DMS 273 treated with DMSO at 0.1 percent for 48 hours (cell line): Measurements from ENCODE around the gene SLC7A7.
A peak's percentile ranks its signal among the peaks of the same experiment; 100 is the strongest.
"Not testable (repeated sequence)": the region's sequence is repeated elsewhere in the genome, so short reads cannot be mapped to it uniquely, and the experiment has no call there.

Experiments used
- DNase-seq: peaks from one replicate; lab custom pipeline; 2025; lab: John Stamatoyannopoulos, UW

SLC7A7 gene

DNA sequence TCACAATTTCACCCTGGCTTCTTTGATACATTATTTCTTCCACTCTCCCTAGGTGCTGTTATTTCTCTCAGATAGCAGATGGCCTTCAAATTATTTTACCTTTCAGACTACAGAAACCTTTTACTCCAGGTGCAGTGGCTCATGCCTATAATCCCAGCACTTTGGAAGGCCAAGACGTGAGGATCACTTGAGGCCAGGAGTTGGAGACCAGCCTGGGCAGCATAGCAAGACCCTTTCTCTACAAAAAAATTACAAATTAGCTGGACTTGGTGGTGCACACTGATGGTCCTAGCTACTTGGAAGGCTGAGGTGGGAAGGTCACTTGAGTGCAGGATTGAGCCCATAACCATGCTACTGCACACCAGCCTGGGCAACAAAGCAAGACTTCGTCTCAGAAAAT, 23.1 kb downstream of the SLC7A7 start:
- no peak for DNase-seq

DNA sequence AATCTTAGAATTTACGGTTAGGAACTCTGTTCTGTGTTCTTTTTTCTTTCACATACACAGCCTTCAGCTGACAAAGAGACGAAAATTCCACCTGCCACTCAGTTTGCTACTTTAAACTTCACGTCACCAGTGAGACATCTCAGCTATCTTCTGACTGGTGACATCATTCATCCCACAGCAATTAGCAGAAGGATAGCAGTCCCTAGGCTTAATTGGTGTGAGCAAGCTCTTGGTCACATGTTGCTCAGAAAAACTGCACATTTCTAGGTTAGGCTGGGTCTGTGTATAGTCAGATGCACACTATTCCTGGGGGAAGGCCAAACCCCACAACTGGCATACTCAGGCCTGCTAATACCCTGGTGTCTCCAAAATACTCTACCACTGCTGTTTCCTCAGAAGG, 23.9 kb downstream of the SLC7A7 start:
- DNase-seq, result no peak

DNA sequence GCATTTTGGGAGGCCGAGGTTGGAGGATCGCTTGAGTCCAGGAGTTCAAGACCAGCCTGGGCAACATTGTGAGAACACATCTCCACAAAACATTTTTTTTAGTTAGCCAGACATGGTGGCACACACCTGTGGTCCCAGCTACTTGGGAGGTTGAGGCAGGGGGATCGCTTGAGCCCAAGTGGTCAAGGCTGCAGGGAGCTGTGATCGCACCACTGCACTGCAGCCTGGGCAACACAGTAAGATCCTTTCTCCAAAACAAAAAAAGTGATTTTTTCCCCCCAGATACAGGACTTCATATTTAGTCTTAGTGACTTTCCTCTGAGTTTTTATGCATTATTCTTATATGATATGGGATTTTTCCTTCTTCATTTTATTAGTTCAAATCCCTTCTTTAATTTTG, 28.6 kb downstream of the SLC7A7 start:
- no peak for DNase-seq

DNA sequence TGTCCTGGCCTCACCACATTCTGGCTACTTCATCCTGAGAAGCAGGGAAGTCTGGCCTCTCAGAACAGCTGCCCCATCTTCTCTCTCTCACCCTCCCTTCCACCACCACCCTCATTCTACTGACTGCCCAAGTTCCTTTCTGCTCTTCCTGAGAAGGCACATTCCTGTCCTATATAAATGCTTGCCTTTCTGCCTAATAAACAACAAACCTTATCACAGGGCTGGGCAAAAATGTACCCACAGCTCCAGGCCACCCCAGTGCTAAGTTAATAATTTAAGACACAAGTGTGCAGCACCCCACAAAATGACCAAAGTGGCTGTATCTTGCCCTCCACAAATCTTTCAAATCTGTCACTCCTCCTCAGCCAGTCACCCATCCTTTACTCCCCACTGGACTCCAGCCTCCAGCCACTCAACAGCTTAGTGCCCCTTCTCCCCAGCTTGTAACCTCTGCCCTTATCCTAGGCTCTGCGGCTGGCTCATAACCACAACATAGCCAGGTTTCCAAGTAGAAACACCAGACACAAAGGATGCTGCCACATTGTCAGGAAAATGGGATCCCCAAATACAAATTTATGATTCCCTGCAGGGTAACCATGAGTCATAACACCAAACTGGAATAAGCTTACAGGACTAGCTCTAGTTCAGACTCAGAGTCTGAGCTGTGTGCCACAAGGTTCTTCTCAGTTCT, 33.8 kb downstream of the SLC7A7 start:
- no peak for DNase-seq

DNA sequence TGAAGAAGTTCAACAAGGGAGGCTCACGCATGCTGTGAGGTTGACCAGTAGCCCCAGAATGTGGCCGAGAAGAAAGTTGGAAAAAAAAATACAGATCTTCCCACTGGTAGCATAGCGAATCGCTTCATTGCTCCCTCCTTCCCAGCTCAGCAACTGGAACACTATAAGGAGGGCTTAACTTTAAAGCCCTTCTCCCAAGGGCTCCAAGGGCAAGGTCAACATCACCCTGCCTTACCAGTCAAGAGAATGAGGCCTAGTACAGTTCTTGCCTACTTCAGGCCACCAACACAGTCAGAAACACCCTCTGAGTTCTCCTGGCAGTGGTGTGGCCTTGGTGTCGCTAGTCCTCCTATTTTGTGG, 34.3 kb downstream of the SLC7A7 start:
- DNase-seq, result no peak

DNA sequence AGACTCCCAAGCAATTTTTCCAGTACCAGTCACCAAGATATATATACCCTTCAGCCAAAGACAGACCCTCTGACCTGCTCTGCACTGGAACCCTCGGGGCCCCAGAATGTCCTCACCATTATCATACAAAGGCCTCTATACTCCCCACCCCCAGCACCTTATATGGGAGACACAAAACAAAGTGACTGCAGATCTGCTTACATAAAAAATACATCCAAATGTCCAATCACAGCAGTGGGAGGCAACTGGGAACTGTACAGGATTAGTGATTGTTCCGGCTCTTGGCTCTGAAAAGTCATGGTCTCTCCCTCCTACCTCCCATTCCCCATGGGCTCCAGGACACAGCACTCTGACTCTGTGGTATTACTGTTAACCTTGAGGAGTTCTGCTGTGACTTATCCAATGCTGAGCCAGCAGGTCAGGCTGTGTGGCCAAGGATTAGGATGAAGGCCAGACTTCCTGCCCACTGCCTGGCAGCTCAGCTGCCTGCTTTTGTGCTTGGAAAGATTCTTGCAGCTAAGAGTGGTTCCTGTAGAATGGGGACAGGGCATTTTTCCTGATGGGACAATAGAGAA, 35.0 kb downstream of the SLC7A7 start:
- DNase-seq, result no peak

DNA sequence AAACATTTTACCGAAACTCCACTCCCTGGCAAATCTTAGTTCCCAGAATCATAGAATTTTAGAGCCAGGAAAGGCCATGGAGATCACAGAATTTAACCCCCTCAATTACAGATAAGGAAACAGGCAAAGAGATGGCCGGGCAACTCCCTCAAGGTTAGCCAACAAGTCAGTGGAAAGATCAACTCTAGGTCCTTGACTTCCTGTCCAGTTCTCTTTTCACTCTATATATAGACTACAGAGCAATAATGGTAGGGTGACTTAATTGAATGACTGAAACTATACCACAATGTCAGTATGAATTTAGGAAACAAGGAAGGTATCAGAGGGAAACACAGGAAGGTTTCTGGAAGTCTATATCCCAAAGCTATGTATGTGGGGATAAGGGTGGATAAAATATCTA, 37.2 kb downstream of the SLC7A7 start:
- DNase-seq, result no peak

DNA sequence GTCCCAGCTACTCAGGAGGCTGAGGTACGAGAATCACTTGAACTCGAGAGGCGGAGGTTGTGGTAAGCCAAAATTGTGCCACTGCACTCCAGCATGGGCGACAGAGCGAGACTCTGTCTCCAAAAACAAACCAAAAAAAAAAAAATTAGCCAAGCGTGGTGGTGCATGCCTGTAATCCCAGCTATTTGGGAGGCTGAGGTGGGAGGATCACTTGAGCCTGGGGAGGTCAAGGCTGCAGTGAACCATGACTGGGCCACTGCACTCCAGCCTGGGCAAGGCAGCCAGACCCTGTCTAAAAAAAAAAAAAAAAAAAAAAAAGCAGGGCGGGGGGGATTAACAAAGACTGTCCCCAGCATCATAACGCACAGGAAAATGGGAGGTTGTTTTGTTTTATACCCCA, 38.4 kb downstream of the SLC7A7 start:
- not testable (repeated sequence) for DNase-seq

DNA sequence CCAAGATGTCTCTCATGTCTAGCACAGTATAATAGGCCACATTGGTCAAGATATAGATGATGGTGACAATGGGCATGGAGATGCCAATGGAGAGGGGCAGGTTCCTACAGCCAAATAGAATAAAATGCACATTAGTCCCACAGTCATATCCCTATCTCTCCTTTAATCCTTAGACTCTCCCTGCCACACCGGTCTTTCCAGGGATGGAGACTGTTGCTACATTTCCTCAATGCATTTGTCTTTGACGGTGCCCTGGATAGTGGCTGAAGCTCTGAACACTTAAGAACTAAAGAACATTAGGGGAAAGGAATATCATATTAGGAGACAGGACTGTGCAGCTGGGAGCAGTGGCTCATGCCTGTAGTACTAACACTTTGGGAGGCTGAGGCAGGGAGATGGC, 39.0 kb downstream of the SLC7A7 start:
- no peak for DNase-seq

DNA sequence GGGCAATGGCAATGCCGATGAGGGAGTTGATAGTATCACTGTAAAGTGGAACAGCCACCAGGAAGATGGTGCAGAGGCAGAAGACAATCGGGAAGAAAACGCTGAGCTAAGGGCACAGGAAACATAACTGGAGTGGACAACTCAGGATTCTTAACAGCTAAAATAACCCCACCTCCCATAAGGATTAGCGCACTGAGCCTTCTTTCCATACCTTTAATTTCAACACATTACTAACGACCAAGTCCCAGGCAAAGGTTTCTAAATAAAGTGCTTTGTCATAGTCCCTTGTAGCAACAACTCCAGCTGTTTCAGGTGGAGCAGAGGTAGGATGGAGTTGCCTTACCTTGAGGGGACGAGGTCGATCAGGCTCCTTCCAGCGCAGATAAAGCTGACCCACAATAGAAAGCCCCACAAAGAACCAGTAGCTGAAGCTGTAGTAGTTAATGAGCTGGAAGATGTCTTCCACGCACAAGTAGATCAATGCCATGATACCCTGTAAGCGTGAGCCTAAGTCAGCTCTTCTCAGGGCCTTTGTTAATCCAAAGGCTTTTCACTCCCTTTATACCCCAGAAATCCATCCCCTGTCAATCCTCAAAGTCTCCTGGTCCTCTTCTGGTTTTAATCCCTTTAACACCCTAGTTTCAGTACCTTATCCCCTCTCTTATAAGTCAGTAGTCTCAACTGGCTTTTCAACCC, 41.1 kb downstream of the SLC7A7 start:
- no peak for DNase-seq

DNA sequence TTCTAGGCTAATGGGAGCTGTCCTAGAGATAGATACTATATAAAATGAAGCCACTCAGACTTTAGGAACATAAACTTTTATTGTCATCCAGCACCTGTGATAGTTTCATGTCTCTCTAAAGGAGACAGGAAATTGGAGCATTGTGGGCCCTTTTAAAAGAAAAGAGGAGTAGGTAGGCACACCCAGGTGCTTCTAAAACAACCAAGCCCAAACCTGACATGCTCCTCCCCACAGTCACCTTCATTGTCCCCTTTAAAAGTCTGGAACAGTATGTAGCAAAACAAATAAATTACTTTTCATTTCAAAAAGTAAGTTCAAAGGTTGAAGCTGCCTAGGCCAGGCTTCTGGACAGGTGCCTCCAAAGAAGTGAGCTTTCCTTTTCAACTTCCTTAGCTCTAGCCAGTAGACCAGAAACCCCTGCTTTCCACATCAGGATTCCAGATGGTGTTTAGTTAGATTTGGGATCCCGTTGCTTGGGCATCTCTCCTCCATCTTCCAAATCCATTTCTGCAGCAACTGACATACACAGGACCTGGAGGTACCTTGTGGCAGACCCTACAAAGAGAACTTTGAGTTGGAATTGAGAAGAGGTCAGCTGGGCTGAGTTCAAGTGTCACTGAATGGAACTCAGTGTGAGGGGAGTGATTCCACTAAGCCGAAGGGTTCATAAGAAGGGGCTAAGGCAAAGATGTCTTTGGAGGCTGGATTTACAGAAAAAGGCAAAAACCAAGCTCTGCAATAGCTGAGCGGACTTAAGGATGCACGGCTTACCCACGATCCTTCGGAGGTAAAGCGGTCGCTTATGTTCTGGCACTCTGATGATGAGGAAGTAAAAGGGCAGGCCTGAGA, 41.8 kb downstream of the SLC7A7 start:
- no peak for DNase-seq

DNA sequence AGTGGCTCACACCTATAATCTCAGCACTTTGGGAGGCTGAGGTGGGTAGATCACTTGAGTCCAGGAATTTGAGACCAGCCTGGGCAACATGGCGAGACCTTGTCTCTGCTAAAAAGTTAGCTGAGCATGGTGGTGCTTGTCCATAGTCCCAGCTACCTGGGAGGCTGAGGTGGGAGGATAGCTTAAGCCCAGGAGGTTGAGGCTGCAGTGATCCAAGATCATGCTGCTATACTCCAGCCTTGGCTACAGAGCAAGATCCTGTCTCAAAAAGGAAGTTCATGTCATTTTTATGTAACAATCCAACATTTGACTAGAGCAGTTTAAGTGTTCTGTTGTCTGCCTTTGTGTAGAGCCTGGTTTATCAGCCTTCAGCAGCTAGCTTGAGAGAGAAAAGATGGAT, 42.5 kb downstream of the SLC7A7 start:
- DNase-seq, result no peak

DNA sequence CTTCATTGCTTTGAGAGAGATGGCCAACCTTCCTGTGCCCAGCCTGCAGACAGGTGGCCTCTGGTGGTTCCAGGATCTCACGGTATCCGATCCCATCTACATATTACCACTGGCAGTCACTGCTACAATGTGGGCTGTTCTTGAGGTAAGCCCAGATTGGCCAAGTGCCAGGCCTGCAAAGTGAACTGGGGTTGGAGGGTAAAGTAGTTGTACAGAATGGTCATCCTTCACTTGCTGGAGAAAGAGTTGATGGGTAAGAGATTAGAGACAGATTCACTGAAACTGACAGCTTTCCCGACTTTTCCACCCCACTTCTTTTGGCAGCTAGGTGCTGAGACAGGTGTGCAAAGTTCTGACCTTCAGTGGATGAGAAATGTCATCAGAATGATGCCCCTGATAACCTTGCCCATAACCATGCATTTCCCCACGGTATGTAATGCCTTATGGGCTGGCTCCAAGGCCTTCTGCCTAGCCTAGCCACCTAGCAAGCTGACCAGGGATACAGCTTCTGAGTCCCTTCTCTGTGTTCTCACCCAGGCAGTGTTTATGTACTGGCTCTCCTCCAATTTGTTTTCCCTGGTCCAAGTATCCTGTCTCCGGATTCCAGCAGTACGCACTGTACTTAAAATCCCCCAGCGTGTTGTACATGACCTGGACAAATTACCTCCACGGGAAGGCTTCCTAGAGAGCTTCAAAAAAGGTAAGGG, 44.6 kb downstream of the SLC7A7 start:
- DNase-seq, result no peak

DNA sequence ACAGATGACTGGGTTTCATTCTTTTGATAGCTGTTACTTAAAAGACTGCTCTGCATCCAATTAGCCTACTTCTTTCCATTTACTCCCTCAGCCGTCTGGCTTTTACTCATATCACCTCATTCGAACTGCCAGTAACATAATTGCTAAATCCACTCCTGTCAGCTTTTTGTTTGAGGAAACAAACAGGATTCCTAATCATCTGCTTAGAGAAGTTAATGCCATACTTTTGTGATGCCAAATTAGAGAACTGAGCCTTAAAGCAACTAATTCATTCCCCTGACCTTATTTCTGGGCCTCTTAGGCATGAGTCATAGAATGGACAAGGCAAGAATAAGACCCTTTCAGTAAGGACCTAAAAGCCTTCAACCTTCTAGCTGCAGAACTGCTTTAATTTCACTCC, 45.9 kb downstream of the SLC7A7 start:
- DNase-seq, result no peak

DNA sequence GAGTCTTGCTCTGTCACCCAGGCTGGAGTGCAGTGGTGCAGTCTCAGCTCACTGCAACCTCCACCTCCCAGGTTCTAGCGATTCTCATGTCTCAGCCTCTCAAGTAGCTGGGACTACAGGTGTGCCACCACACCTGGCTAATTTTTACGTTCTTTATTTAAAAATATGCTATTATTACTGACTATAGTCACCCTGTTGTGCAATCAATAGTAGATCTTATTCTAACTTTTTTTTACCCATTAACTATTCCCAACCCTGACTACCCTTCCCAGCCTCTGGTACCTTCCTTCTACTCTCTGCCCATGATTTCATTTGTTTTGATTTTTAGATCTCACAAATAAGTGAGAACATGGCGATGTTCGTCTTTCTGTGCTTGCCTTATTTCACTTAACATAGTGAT, 46.3 kb downstream of the SLC7A7 start:
- DNase-seq, result no peak

DNA sequence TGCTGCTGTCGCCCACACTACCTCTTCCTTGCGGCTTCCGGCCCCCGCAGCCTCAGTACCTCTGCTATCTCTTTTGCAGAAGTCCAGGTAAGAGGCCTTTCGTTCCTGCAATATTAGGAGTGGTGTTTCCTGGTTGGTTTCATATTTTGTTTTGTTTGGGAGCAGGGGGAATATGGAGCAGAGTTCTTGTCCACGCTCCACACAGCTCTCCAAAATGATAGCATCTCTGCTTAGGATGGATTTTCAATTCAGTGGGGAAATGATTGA, 48.0 kb downstream of the SLC7A7 start:
- DNase-seq, result no peak

DNA sequence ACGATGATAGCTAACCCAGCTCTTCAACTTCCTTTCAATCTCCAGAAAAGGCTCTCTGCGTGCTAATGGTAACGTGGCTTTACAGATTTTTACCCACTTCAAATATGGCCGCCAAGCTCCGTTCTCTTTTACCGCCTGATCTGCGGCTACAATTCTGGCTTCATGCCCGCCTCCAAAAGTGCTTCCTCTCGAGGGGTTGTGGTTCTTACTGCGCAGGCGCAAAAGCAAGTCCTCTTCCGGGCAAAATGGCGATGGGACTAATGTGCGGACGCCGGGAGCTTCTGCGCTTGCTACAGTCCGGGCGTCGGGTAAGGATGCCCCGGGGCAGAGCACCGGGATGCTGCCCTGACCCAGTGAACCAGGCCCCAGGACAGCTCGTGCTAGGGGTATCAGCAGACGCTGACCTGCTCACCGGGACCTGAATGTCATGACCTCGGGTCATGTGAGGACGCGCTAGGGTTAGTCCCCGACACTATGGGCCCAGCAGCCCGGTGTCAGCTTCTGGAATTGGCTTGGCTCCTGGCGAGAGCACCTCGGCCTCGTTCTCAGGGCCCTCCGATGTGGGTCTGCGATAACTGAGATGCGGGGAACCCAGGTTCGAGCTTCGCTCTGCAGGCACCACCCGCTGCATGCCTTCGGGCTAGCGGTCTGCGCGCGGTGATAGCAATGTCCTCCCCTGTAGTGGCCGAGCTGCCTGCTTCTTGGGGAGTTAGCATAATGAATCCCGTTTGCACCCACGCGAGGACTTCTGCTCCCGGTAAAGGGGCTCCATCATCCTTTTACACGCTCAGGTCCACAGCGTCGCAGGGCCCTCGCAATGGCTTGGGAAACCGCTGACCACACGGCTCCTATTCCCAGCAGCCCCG, 48.5 kb downstream of the SLC7A7 start, which contains the start of gene OXA1L:
OXA1L (plus strand) TSS at position 232 of the 866 bp plus-strand sequence; CDS start at position 246, 14 bp downstream.
- DNase-seq, result peak; percentile 93

DNA sequence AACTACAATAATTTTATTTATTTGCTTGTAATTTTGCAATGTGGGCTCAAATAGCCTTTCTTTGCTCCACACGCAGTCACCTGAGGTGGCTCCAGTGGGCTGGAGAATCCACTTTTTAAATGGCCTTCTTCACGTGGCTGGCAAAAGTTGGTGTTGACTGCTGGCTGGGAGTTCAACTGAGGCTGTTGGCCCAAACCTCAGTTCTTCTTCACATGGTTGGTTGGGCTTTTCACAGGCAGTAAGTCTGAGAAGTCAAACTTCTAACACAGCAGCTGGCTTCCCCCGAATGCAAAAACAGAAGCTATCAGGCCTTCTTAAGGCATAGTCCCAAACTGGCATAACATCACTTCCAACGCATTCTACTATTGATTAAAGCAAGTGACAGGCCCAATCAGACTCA, 50.9 kb downstream of the SLC7A7 start:
- DNase-seq, result no peak

DNA sequence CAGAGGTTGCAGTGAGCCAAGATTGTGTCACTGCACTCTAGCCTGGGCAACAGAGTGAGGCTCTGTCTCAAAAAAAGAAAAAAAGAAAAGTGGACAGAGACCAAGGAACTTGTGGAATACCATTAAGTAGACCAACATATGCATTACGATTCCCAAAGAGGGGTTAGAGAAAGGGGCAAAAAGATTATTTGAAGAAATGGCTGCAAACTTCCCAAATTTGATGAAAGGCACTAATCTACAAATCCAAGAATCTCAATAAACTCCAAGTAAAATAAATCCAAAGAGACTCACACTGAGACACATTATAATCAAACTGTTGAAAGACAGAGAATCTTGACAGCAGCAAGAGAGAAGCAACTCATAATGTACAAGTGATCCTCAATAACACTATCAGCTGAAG, 53.5 kb downstream of the SLC7A7 start:
- DNase-seq, result no peak

DNA sequence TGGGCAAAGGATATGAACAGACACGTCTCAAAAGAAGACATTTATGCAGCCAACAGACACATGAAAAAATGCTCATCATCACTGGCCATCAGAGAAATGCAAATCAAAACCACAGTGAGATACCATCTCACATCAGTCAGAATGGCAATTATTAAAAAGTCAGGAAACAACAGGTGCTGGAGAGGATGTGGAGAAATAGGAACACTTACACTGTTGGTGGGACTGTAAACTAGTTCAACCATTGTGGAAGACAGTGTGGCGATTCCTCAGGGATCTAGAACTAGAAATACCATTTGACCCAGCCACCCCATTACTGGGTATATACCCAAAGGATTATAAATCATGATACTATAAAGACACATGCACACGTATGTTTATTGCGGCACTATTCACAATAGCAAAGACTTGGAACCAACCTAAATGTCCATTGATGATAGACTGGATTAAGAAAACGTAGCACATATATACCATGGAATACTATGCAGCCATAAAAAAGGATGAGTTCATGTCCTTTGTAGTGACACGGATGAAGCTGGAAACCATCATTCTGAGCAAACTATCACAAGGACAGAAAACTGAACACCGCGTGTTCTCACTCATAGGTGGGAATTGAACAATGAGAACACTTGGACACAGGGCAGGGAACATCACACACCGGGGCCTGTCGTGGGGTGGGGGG, 57.1 kb downstream of the SLC7A7 start:
- not testable (repeated sequence) for DNase-seq

DNA sequence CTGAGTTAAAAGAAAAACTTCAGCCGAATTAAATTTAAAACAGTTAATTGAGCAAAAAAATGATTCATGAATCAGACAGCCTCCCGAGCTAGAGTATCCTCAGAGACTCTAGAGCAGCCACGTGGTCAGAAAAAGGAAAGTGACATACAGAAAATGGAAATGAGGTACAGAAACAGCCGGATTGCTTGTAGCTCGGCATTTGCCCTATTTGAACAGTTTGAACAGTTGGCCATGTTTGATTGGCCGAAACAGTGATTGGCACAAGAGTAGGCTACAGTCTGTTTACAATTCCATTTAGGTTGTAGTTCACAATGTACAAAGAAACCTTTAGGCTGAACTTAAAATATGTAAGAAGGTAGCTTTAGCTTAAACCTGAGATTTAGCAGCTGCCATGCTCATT, 61.6 kb downstream of the SLC7A7 start:
- DNase-seq, result peak; percentile 23
